ENCODE measurements around the gene ALDOC. TPM values are rescaled to one million over a fixed set of nuclear protein-coding genes. Genes with fewer than 3 reads are reported as not detected.

Gene ALDOC
- total RNA-seq, 2 donors from 2014 or later, result 43.3 to 43.7 TPM

- Histone ChIP-seq H3K4me1 (ENCODE audit: control insufficient read depth in 1 of 2, low read depth in 2 of 2) (peaks cover 0 to 2% of the 10 kb centered on the region in 2 donors), H3K27me3 (replicated peaks; ENCODE audit: insufficient read depth) (no peaks in the 10 kb centered on the region), H3K36me3 (no peaks in the 10 kb centered on the region), H3K27ac (no peak overlapping the region), H3K4me3 (no peak overlapping the region), H3K9me3 (no peaks in the 10 kb centered on the region)
- ATAC-seq (ENCODE audit: insufficient number of reproducible peaks, low FRiP score, low read depth) (no peak), DNase-seq (ENCODE audit: low spot score) (no peak)
- no peak for TF ChIP-seq CTCF (IDR thresholded peaks at IDR 0.05)
Observed at GRCh38 chr17:28530926-28531325, 45.8 kb downstream of the ALDOC start.

- no peak for DNase-seq (ENCODE audit: low spot score)
- peaks cover 2 to 9% of the 10 kb centered on the region in 2 donors for H3K4me1 ChIP-seq (ENCODE audit: control insufficient read depth in 1 of 2, low read depth in 2 of 2)
- H3K4me3 ChIP-seq, result no peak overlapping the region
- no peaks in the 10 kb centered on the region for H3K27me3 ChIP-seq (replicated peaks; ENCODE audit: insufficient read depth)
- no peak overlapping the region for H3K27ac ChIP-seq
- no peaks in the 10 kb centered on the region for H3K9me3 ChIP-seq
- ATAC-seq (ENCODE audit: insufficient number of reproducible peaks, low FRiP score, low read depth), result no peak
- H3K36me3 ChIP-seq, result no peaks in the 10 kb centered on the region
- no peak for TF ChIP-seq CTCF (IDR thresholded peaks at IDR 0.05)
Observed at GRCh38 chr17:28530250-28530649, 46.4 kb downstream of the ALDOC start.

GRCh38 chr17:28529013-28529400 lies 47.7 kb downstream of the ALDOC start:
- no peak for TF ChIP-seq CTCF (IDR thresholded peaks at IDR 0.05)
- H3K27ac ChIP-seq, result no peak overlapping the region
- no peaks in the 10 kb centered on the region for H3K9me3 ChIP-seq
- H3K4me3 ChIP-seq, result no peak overlapping the region
- H3K36me3 ChIP-seq, result no peaks in the 10 kb centered on the region
- no peaks in the 10 kb centered on the region for H3K27me3 ChIP-seq (replicated peaks; ENCODE audit: insufficient read depth)
- ATAC-seq (ENCODE audit: insufficient number of reproducible peaks, low FRiP score, low read depth) (no peak), DNase-seq (ENCODE audit: low spot score) (no peak)
- H3K4me1 ChIP-seq (ENCODE audit: control insufficient read depth in 1 of 2, low read depth in 2 of 2), result peaks cover 3 to 15% of the 10 kb centered on the region in 2 donors

GRCh38 chr17:28528327-28529012 lies 48.2 kb downstream of the ALDOC start:
- no peak for TF ChIP-seq CTCF (IDR thresholded peaks at IDR 0.05)
- Histone ChIP-seq H3K27ac (no peak overlapping the region), H3K9me3 (no peaks in the 10 kb centered on the region), H3K4me3 (no peak overlapping the region), H3K36me3 (no peaks in the 10 kb centered on the region), H3K27me3 (replicated peaks; ENCODE audit: insufficient read depth) (no peaks in the 10 kb centered on the region), H3K4me1 (ENCODE audit: control insufficient read depth in 1 of 2, low read depth in 2 of 2) (peaks cover 3 to 15% of the 10 kb centered on the region in 2 donors)
- no peak for DNase-seq (ENCODE audit: low spot score)
- no peak for ATAC-seq (ENCODE audit: insufficient number of reproducible peaks, low FRiP score, low read depth)

- ATAC-seq (ENCODE audit: insufficient number of reproducible peaks, low FRiP score, low read depth) (no peak), DNase-seq (ENCODE audit: low spot score) (no peak)
- H3K36me3 ChIP-seq, result no peaks in the 10 kb centered on the region
- peaks cover 3 to 17% of the 10 kb centered on the region in 2 donors for H3K4me1 ChIP-seq (ENCODE audit: control insufficient read depth in 1 of 2, low read depth in 2 of 2)
- H3K27me3 ChIP-seq (replicated peaks; ENCODE audit: insufficient read depth), result no peaks in the 10 kb centered on the region
- H3K4me3 ChIP-seq, result no peak overlapping the region
- H3K27ac ChIP-seq, result no peak overlapping the region
- no peak for TF ChIP-seq CTCF (IDR thresholded peaks at IDR 0.05)
- H3K9me3 ChIP-seq, result no peaks in the 10 kb centered on the region
Observed at GRCh38 chr17:28527859-28528258, 48.8 kb downstream of the ALDOC start.
